Measurements from ENCODE around the gene C1orf50. TPM values are rescaled to one million over a fixed set of nuclear protein-coding genes. Genes with fewer than 3 reads are reported as not detected.
A peak's percentile ranks its signal among the peaks of the same experiment; 100 is the strongest.

C1orf50 gene
- total and polyA plus RNA-seq, 2 experiments from 2014 or later, result 7.3 to 22.1 TPM

DNA sequence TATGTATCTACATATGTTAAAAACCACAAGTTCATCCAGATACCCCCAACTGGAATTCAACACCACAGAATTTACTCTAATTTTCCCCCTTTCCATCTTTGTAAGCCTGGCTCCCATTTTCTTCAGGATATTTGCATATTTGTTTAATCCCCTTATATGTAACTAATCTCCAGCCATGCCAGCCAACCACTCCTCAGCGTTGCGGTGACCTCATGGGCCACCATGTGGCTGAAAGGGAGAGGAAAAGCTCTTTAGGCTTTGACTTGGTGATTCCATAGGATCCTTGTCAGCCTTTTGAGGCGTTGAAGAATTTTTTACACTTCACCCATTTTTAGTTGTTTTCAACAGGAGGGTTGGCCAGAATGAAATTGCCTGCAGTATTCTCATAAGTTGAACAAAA is 37.0 kb upstream of the C1orf50 start:
- DNase-seq (ENCODE audit: low read depth in 1 of 2, low spot score in 1 of 2), result no peak
- Histone ChIP-seq H3K36me3 (no peaks in the 10 kb centered on the region), H3K27ac (no peak overlapping the region), H3K9me3 (ENCODE audit: low read depth) (no peaks in the 10 kb centered on the region), H3K4me1 (ENCODE audit: low read depth) (no peaks in the 10 kb centered on the region), H3K27me3 (no peaks in the 10 kb centered on the region), H3K4me3 (no peak overlapping the region)
- no peak for TF ChIP-seq CTCF (IDR thresholded peaks at IDR 0.05; ENCODE audit: low read depth, low read length)

DNA sequence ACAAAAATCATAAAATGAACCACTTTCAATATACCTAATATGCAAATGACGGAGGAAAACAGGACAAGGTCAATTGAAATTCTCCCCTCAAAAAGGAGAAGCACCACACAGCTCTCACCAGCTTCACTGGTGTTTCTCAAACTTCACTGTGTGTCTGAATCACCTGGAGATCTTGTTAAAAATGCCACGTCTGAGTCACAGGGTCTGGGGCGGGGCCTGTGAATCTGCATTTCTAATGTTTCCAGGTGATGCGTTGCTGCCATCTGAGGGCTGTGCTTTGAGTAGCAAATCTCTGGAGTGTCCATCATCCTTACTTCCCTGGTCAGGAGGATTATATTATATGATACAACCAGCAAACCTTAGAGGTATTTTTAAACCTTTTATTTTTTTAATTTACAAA is 36.1 kb upstream of the C1orf50 start:
- Histone ChIP-seq H3K4me1 (ENCODE audit: low read depth) (no peaks in the 10 kb centered on the region), H3K9me3 (ENCODE audit: low read depth) (no peaks in the 10 kb centered on the region), H3K27ac (no peak overlapping the region), H3K4me3 (no peak overlapping the region), H3K27me3 (no peaks in the 10 kb centered on the region), H3K36me3 (no peaks in the 10 kb centered on the region)
- no peak for DNase-seq (ENCODE audit: low read depth in 1 of 2, low spot score in 1 of 2)
- TF ChIP-seq CTCF (IDR thresholded peaks at IDR 0.05; ENCODE audit: low read depth, low read length), result no peak

DNA sequence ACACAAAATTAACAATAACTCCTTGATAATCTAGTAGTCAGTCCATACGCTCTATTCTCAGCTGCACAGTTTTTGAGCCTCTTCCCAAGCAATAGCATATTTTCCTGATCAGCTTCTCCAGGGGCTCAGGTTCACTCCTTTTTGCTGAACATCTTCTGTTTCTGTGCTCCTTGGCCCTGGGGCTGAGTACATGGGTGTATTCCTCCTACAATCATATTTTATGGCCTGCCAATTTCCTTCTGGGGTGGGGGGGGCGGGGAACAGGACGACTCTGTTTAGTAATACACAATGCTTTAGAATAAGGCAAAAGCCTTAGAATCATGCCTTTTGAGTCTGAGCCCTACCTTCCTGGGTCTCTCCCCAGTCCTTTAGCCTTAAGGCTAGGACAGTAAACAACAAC is 35.5 kb upstream of the C1orf50 start:
- Histone ChIP-seq H3K27ac (no peak overlapping the region), H3K9me3 (ENCODE audit: low read depth) (no peaks in the 10 kb centered on the region), H3K4me3 (no peak overlapping the region), H3K27me3 (no peaks in the 10 kb centered on the region), H3K4me1 (ENCODE audit: low read depth) (no peaks in the 10 kb centered on the region), H3K36me3 (no peaks in the 10 kb centered on the region)
- no peak for DNase-seq (ENCODE audit: low read depth in 1 of 2, low spot score in 1 of 2)
- TF ChIP-seq CTCF (IDR thresholded peaks at IDR 0.05; ENCODE audit: low read depth, low read length), result no peak

- no peaks in the 10 kb centered on the region for H3K27me3 ChIP-seq
- peak in 1 of 2 donors; percentile 34 for DNase-seq (ENCODE audit: low read depth in 1 of 2, low spot score in 1 of 2)
- H3K4me3 ChIP-seq, result no peak overlapping the region
- no peak for TF ChIP-seq CTCF (IDR thresholded peaks at IDR 0.05; ENCODE audit: low read depth, low read length)
- no peaks in the 10 kb centered on the region for H3K36me3 ChIP-seq
- no peaks in the 10 kb centered on the region for H3K4me1 ChIP-seq (ENCODE audit: low read depth)
- no peaks in the 10 kb centered on the region for H3K9me3 ChIP-seq (ENCODE audit: low read depth)
- H3K27ac ChIP-seq, result no peak overlapping the region
These were observed 34.8 kb upstream of the C1orf50 start for GRCh38 chr1:42732126-42732680.

DNA sequence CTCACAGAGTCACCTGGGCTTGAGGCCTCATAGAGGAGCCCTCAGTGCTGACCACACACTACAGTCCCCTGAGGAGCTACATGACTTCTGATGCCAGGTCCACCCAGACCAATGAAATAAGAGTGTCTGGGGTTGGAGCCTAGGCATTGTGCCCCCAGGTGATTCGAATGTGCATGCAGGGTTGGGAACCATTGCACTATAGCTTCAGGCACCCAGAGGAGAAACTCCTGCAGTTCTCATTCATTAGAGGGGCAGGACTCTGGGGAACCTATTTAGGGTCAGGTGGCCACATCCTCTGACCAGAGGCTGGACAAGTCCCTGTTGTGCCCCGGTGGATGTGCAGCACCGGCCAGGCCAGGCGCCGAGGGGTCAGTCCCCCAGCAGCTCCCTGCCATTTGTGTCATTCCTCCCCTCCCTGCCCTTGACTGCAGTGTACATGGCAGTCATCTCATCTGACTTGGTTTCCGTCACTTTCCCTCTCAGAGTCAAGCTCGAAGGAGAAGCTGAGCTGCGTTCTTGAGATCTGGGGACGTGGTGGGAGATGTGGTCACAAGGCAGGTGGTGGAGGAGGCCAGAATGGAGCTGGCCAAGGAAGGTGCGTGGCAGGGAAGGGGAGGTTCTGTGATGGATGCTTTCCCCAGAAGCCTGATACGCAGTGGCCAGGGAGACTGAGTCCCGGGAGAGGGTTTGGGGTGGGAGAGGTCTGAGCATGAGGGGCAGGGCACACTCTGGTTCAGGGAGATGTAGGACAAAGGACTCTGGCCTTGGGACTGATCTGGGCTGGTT is 33.4 kb upstream of the C1orf50 start:
- DNase-seq (ENCODE audit: low read depth in 1 of 2, low spot score in 1 of 2), result no peak
- no peaks in the 10 kb centered on the region for H3K36me3 ChIP-seq
- H3K4me3 ChIP-seq, result no peak overlapping the region
- H3K27ac ChIP-seq, result no peak overlapping the region
- no peaks in the 10 kb centered on the region for H3K27me3 ChIP-seq
- H3K4me1 ChIP-seq (ENCODE audit: low read depth), result no peaks in the 10 kb centered on the region
- no peak for TF ChIP-seq CTCF (IDR thresholded peaks at IDR 0.05; ENCODE audit: low read depth, low read length)
- H3K9me3 ChIP-seq (ENCODE audit: low read depth), result no peaks in the 10 kb centered on the region
